Breast epithelium (tissue), 4 donors: ENCODE measurements around the gene MZB1. TPM values are rescaled to one million over a fixed set of nuclear protein-coding genes. Genes with fewer than 3 reads are reported as not detected.
A peak's percentile ranks its signal among the peaks of the same experiment; 100 is the strongest.

ENCODE experiments used
- DNase-seq, 2 donors: peaks; one replicate each; pipeline ENCODE4 v3.0.0-alpha.2; 2019; ENCODE audit warnings: low spot score in 2 of 2
- H3K27ac ChIP-seq, 2 donors: fragments of 200-600 bp; sonication (generic) in 1 of 2; one replicate each; pipeline ENCODE4 v1.5.1; 2016 to 2019; ENCODE audit warnings: mild to moderate bottlenecking in 1 of 2
- H3K27me3 ChIP-seq, 2 donors: fragments of 200-600 bp; sonication (generic) in 1 of 2; one replicate each; pipeline versions ENCODE4 v1.5.1 to v1.6.0; 2017 to 2019; ENCODE audit warnings: control low read depth in 1 of 2, mild to moderate bottlenecking in 1 of 2
- H3K36me3 ChIP-seq: fragments of 200-600 bp; one replicate; pipeline ENCODE4 v1.5.1; 2019
- H3K4me1 ChIP-seq, 2 donors: fragments of 200-600 bp; sonication (generic); one replicate each; pipeline ENCODE4 v1.5.1; 2016 to 2019; ENCODE audit warnings: control low read depth in 1 of 2
- H3K4me3 ChIP-seq, 3 donors: fragments of 200-600 bp; sonication (generic); 1 replicate in 2 of 3; 2 replicates in 1 of 3; pipeline ENCODE4 v1.5.1; 2016 to 2019; ENCODE audit warnings: mild to moderate bottlenecking in 3 of 3, moderate library complexity in 2 of 3
- H3K9me3 ChIP-seq, 2 donors: fragments of 200-600 bp; sonication (generic) in 1 of 2; one replicate each; pipeline ENCODE4 v1.5.1; 2016 to 2019; ENCODE audit warnings: control low read depth in 1 of 2
- POLR2A ChIP-seq: fragments of 450-650 bp; IDR thresholded peaks from one replicate; pipeline ENCODE4 v1.6.1; 2016; ENCODE audit warnings: antibody characterized with exemption, mild to moderate bottlenecking, moderate library complexity
- POLR2AphosphoS5 ChIP-seq, 3 donors: sonication (generic); formaldehyde crosslinking; IDR thresholded peaks; one replicate each; pipeline ENCODE4 v1.6.1; 2017; ENCODE audit warnings: antibody characterized with exemption in 3 of 3
- intact Hi-C: fragments of 100-400 bp; cut with DNase I; formaldehyde crosslinking; loops from one replicate; pipeline ENCODE4 v1.15.1; 2023; ENCODE audit warnings: low total_unique reads
- total RNA-seq, 3 donors: library from RNA; depleted of rRNA; stranded (reverse); fragments of >200 nt; gene quantifications; one replicate each; pipeline ENCODE4 v1.1.0, GENCODE V29; 2016
- TF ChIP-seq, protein P1 (sequence below), 3 donors: fragments of 450-650 bp; IDR thresholded peaks; one replicate each; pipeline ENCODE4 v1.5.1; 2016 to 2017; ENCODE audit warnings: antibody characterized with exemption in 3 of 3, mild to moderate bottlenecking in 3 of 3, moderate library complexity in 3 of 3

The MZB1 gene, protein sequence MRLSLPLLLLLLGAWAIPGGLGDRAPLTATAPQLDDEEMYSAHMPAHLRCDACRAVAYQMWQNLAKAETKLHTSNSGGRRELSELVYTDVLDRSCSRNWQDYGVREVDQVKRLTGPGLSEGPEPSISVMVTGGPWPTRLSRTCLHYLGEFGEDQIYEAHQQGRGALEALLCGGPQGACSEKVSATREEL
- total RNA-seq, result 10 to 100 TPM in 1 of 3 donors, 1 to 10 TPM in 1, not detected in 1; 8.6 to 35.4 TPM

DNA sequence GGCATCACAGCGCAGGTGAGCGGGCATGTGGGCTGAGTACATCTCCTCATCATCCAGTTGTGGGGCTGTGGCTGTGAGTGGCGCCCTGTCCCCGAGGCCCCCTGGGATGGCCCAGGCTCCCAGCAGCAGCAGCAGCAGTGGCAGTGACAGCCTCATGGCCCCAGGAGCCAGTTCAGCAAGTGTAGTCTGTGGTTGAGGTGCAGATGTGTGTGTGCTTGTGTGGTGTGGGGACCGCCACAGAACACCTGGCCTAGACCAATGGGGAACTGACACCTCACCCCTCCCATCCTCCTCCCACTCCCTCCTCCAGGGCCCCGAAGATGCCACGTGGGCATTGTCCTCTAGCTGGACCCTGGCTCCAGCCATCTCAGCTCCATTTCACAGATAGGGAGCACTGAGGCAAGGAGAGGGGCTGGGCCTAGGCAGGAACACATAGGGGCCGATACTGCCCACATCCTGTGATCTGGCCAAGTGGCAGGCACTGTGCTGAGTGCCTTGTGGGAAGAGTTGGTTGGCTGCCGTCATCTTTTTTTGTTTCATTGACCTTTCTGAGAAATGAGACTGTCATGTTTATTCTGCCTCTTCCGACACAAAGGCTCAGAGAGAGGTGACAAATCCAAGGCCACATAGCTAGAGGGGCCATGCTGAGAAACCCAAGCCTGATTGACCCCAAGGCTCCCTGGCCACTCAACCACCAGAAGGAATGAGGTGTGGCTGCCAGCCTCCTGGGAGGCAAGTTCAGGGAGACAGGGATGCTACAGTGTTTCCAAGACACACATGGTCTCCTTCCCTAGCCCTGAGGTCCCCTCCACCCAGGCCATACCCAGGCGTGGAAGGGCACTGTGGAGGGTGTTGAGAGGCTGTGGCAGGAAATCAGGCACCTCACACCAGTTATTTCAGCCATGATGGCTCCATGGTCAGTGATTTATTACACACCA lies at the start of gene MZB1:
Gene MZB1, minus strand, starts transcription at position 213 of the 938 bp plus-strand sequence. Its CDS starts 57 bp downstream, at position 156.
- Histone ChIP-seq H3K4me1 (peaks cover 3 to 21% of the 10 kb centered on the region in 2 donors), H3K36me3 (no peaks in the 10 kb centered on the region), H3K4me3 (peak within 1 kb of the TSS in 2 of 3 donors; percentile 40 to 61), H3K27me3 (peaks cover 0 to 3% of the 10 kb centered on the region in 2 donors), H3K27ac (peak within 1 kb of the TSS; percentile 62 to 88), H3K9me3 (no peaks in the 10 kb centered on the region)
- TF ChIP-seq POLR2A, result no peak
- intact Hi-C loops, result loop anchor here (10.0 kb wide), 1 partner anchor 95 kb away; the partner anchor contains the start of gene MATR3
- no peak for DNase-seq

- TF ChIP-seq POLR2A (no peak), POLR2AphosphoS5 (IDR thresholded peaks at IDR 0.05) (peak; percentile 69 to 75 (median 70))
- Histone ChIP-seq H3K9me3 (no peaks in the 10 kb centered on the region), H3K27ac (peak within 1 kb of the TSS; percentile 97), H3K4me3 (peak within 1 kb of the TSS; percentile 82 to 88 (median 85)), H3K27me3 (no peaks in the 10 kb centered on the region), H3K4me1 (no peaks in the 10 kb centered on the region), H3K36me3 (no peaks in the 10 kb centered on the region)
- peak; percentile 79 to 91 for DNase-seq
- intact Hi-C loops, result no loop called here
These were observed 49.5 kb upstream of the MZB1 start, which contains the start of gene DNAJC18 for GRCh38 chr5:139439013-139439903. Gene DNAJC18 (minus strand): TSS chr5:139439525. CDS start chr5:139439445, 80 bp downstream.

- DNase-seq, result no peak
- intact Hi-C loops, result no loop called here
- Histone ChIP-seq H3K27ac (peak overlapping the region; percentile 97), H3K4me3 (peak overlapping the region; percentile 82 to 88 (median 85)), H3K4me1 (no peaks in the 10 kb centered on the region), H3K27me3 (no peaks in the 10 kb centered on the region), H3K9me3 (no peaks in the 10 kb centered on the region), H3K36me3 (no peaks in the 10 kb centered on the region)
- TF ChIP-seq, protein P1, sequence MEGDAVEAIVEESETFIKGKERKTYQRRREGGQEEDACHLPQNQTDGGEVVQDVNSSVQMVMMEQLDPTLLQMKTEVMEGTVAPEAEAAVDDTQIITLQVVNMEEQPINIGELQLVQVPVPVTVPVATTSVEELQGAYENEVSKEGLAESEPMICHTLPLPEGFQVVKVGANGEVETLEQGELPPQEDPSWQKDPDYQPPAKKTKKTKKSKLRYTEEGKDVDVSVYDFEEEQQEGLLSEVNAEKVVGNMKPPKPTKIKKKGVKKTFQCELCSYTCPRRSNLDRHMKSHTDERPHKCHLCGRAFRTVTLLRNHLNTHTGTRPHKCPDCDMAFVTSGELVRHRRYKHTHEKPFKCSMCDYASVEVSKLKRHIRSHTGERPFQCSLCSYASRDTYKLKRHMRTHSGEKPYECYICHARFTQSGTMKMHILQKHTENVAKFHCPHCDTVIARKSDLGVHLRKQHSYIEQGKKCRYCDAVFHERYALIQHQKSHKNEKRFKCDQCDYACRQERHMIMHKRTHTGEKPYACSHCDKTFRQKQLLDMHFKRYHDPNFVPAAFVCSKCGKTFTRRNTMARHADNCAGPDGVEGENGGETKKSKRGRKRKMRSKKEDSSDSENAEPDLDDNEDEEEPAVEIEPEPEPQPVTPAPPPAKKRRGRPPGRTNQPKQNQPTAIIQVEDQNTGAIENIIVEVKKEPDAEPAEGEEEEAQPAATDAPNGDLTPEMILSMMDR (IDR thresholded peaks at IDR 0.05), result no peak
- TF ChIP-seq POLR2AphosphoS5 (IDR thresholded peaks at IDR 0.05), result no peak
- TF ChIP-seq POLR2A, result no peak
These were observed 48.9 kb upstream of the MZB1 start for GRCh38 chr5:139438707-139439012.

DNA sequence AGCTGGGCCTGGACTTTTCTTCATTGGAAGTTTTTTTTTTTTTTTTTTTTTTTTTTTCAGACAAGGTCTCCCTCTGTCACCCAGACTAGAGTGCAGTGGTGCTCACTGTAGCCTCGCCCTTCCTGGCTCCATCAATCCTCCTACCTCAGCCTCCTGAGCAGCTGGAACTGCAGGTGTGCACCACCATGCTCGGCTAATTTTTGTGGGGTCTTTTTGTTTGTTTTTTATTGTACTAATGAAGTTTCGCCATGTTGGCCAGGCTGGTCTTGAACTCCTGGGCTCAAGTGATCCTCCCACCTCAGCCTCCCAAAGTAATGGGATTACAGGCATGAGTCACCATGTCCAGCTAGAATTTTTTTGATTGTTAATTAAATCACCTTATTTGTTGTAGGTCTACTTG lies 46.0 kb upstream of the MZB1 start:
- TF ChIP-seq POLR2A (no peak), POLR2AphosphoS5 (IDR thresholded peaks at IDR 0.05) (no peak)
- TF ChIP-seq, protein P1 (IDR thresholded peaks at IDR 0.05), result no peak
- Histone ChIP-seq H3K4me3 (no peak overlapping the region), H3K27ac (no peak overlapping the region), H3K4me1 (no peaks in the 10 kb centered on the region), H3K36me3 (no peaks in the 10 kb centered on the region), H3K9me3 (no peaks in the 10 kb centered on the region), H3K27me3 (no peaks in the 10 kb centered on the region)
- intact Hi-C loops, result no loop called here
- no peak for DNase-seq

DNA sequence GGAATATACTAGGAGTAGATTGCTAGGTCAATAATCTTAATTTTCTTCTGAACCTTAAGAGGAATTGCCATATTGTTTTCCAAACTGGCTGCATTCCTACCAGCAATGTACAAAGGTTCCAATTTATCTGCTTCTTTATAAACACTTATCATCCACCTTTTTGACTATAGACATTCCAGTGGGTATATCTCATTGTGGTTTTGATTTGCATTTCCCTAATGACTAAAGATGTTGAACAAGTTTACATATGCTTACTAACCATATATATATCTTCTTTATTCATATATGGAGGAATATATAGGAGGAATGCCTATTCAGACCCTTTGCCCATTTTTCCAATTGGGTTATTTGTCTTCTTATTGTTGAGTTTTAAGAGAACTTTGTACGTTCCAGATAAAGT lies 42.0 kb upstream of the MZB1 start:
- no peak overlapping the region for H3K27ac ChIP-seq
- H3K4me1 ChIP-seq, result no peaks in the 10 kb centered on the region
- H3K36me3 ChIP-seq, result no peaks in the 10 kb centered on the region
- no peak overlapping the region for H3K4me3 ChIP-seq
- intact Hi-C loops, result no loop called here
- TF ChIP-seq POLR2A, result no peak
- no peak for TF ChIP-seq POLR2AphosphoS5 (IDR thresholded peaks at IDR 0.05)
- TF ChIP-seq, protein P1 (IDR thresholded peaks at IDR 0.05), result no peak
- no peaks in the 10 kb centered on the region for H3K27me3 ChIP-seq
- no peaks in the 10 kb centered on the region for H3K9me3 ChIP-seq
- DNase-seq, result no peak
